GM18861 (cell line): ENCODE data around the gene KCTD7.
A peak's percentile ranks its signal among the peaks of the same experiment; 100 is the strongest.
"Not testable (repeated sequence)": the region's sequence is repeated elsewhere in the genome, so short reads cannot be mapped to it uniquely, and the experiment has no call there.

ENCODE experiments used
- ATAC-seq: cut with Tn5 transposase; IDR thresholded peaks from one replicate; pipeline ENCODE4 v1.9.1; 2021; ENCODE audit not compliant: unreplicated experiment

Gene KCTD7

GRCh38 chr7:66651026-66651425 lies 22.3 kb downstream of the KCTD7 start:
- ATAC-seq: not testable (repeated sequence)

GRCh38 chr7:66653719-66654274 lies 25.1 kb downstream of the KCTD7 start:
- ATAC-seq: not testable (repeated sequence)

- peak; percentile 91 for ATAC-seq
Observed at GRCh38 chr7:66654275-66655112, 25.8 kb downstream of the KCTD7 start.

- not testable (repeated sequence) for ATAC-seq
Observed at GRCh38 chr7:66655113-66655806, 26.6 kb downstream of the KCTD7 start.

GRCh38 chr7:66655826-66656485 lies 27.3 kb downstream of the KCTD7 start:
- not testable (repeated sequence) for ATAC-seq

- ATAC-seq: no peak
Observed at GRCh38 chr7:66657798-66658197, 29.1 kb downstream of the KCTD7 start.

GRCh38 chr7:66662646-66663264 lies 34.1 kb downstream of the KCTD7 start:
- no peak for ATAC-seq

GRCh38 chr7:66664590-66665293 lies 36.1 kb downstream of the KCTD7 start:
- no peak for ATAC-seq

- no peak for ATAC-seq
Observed at GRCh38 chr7:66666313-66666952, 37.8 kb downstream of the KCTD7 start.

- no peak for ATAC-seq
Observed at GRCh38 chr7:66667023-66667728, 38.5 kb downstream of the KCTD7 start.

GRCh38 chr7:66668112-66668511 lies 39.4 kb downstream of the KCTD7 start:
- ATAC-seq: no peak

GRCh38 chr7:66668677-66669076 lies 40.0 kb downstream of the KCTD7 start:
- no peak for ATAC-seq

GRCh38 chr7:66669088-66669487 lies 40.4 kb downstream of the KCTD7 start:
- ATAC-seq: no peak

GRCh38 chr7:66669496-66669895 lies 40.8 kb downstream of the KCTD7 start:
- no peak for ATAC-seq

GRCh38 chr7:66671034-66671433 lies 42.4 kb downstream of the KCTD7 start:
- no peak for ATAC-seq

- ATAC-seq: not testable (repeated sequence)
Observed at GRCh38 chr7:66671486-66671885, 42.8 kb downstream of the KCTD7 start.

- ATAC-seq: not testable (repeated sequence)
Observed at GRCh38 chr7:66672432-66673123, 43.9 kb downstream of the KCTD7 start.

- ATAC-seq: not testable (repeated sequence)
Observed at GRCh38 chr7:66673124-66673640, 44.5 kb downstream of the KCTD7 start.
